GM23338 (cell line): Measurements from ENCODE around the gene ATP10B. TPM values are rescaled to one million over a fixed set of nuclear protein-coding genes. Genes with fewer than 3 reads are reported as not detected.

Source experiments
- ATAC-seq: fragments of 200-7000 bp; cut with Tn5 transposase; 3 replicates; pipeline ENCODE4 v1.9.1; 2020
- DNase-seq: peaks from one replicate; pipeline ENCODE4 v3.0.0-alpha.2; 2015; ENCODE audit warnings: low spot score
- H2AFZ ChIP-seq: fragments of 200-600 bp; sonication (generic); 2 replicates; pipeline ENCODE4 v1.8.0; 2016; ENCODE audit warnings: antibody characterized with exemption, mild to moderate bottlenecking, moderate library complexity
- H3F3A ChIP-seq: fragments of 200-600 bp; sonication (generic); replicated peaks from 2 replicates; pipeline ENCODE4 v1.8.0; 2017; ENCODE audit warnings: antibody characterized with exemption, mixed run types, low read depth
- H3K27ac ChIP-seq: fragments of 200-600 bp; sonication (generic); 2 replicates; pipeline ENCODE4 v1.6.1; 2016; ENCODE audit warnings: low read depth
- H3K27me3 ChIP-seq: fragments of 200-600 bp; sonication (generic); 2 replicates; pipeline ENCODE4 v1.8.0; 2016; ENCODE audit warnings: mild to moderate bottlenecking, mixed run types, moderate library complexity; ENCODE audit not compliant: insufficient read depth
- H3K36me3 ChIP-seq: fragments of 200-600 bp; sonication (generic); 2 replicates; pipeline ENCODE4 v1.8.0; 2016; ENCODE audit warnings: mild to moderate bottlenecking; ENCODE audit not compliant: insufficient read depth
- H3K4me1 ChIP-seq: fragments of 200-600 bp; sonication (generic); 2 replicates; pipeline ENCODE4 v1.8.0; 2016; ENCODE audit warnings: mild to moderate bottlenecking, moderate library complexity; ENCODE audit not compliant: insufficient read depth
- H3K4me2 ChIP-seq: fragments of 200-600 bp; sonication (generic); 2 replicates; pipeline ENCODE4 v1.7.1; 2017; ENCODE audit warnings: mixed run types
- H3K4me3 ChIP-seq: fragments of 200-600 bp; sonication (generic); 2 replicates; pipeline ENCODE4 v1.6.1; 2016; ENCODE audit warnings: mixed run types
- H3K79me2 ChIP-seq: fragments of 200-600 bp; sonication (generic); replicated peaks from 2 replicates; pipeline ENCODE4 v1.8.0; 2017; ENCODE audit warnings: mild to moderate bottlenecking; ENCODE audit not compliant: insufficient read depth
- H3K9me2 ChIP-seq: fragments of 200-600 bp; sonication (generic); 2 replicates; pipeline ENCODE4 v1.8.0; 2017; ENCODE audit not compliant: insufficient read depth
- H4K20me1 ChIP-seq: fragments of 200-600 bp; sonication (generic); replicated peaks from 2 replicates; pipeline ENCODE4 v1.8.0; 2017; ENCODE audit warnings: mild to moderate bottlenecking; ENCODE audit not compliant: insufficient read depth
- H3K27ac Mint-ChIP-seq: 2 replicates; pipeline ENCODE4 v1.8.0; 2020; ENCODE audit warnings: inconsistent platforms, mild to moderate bottlenecking, moderate library complexity, mixed read lengths
- H3K27me3 Mint-ChIP-seq: 3 replicates; pipeline ENCODE4 v1.8.0; 2022; ENCODE audit warnings: low read depth, mild to moderate bottlenecking, moderate library complexity, mixed read lengths, inconsistent platforms; ENCODE audit not compliant: insufficient read depth, poor library complexity
- H3K36me3 Mint-ChIP-seq: 3 replicates; pipeline ENCODE4 v1.8.0; 2021; ENCODE audit warnings: low read depth, mild to moderate bottlenecking, inconsistent platforms, moderate library complexity, mixed read lengths
- H3K4me1 Mint-ChIP-seq: 3 replicates; pipeline ENCODE4 v1.8.0; 2020; ENCODE audit warnings: mild to moderate bottlenecking, inconsistent platforms, mixed read lengths
- H3K4me3 Mint-ChIP-seq: 3 replicates; pipeline ENCODE4 v1.8.0; 2021; ENCODE audit warnings: moderate library complexity, mild to moderate bottlenecking, inconsistent platforms, mixed read lengths
- H3K9me3 Mint-ChIP-seq: 3 replicates; pipeline ENCODE4 v1.8.0; 2020; ENCODE audit warnings: moderate library complexity, mild to moderate bottlenecking, inconsistent platforms, mixed read lengths
- CREB1 ChIP-seq: fragments of 250-450 bp; sonication (Bioruptor Pico); IDR thresholded peaks from 2 replicates; pipeline ENCODE4 v1.5.0; 2020; ENCODE audit warnings: low read depth, mild to moderate bottlenecking, moderate library complexity
- CTCF ChIP-seq, 2 experiments: fragments of 200-600 bp in 1 of 2; sonication (generic) in 1 of 2; conservative IDR thresholded peaks; 2 replicates each; pipeline versions ENCODE4 v1.5.1 to v1.6.1; 2016 to 2017; ENCODE audit warnings: antibody characterized with exemption in 2 of 2, low read depth in 2 of 2, mild to moderate bottlenecking in 2 of 2, moderate library complexity in 1 of 2
- ETS1 ChIP-seq: IDR thresholded peaks from 2 replicates; pipeline ENCODE4 v1.6.1; 2016; ENCODE audit warnings: antibody characterized with exemption
- EZH2 ChIP-seq: fragments of 200-600 bp; sonication (generic); IDR thresholded peaks from one replicate; pipeline ENCODE4 v1.8.0; 2017; ENCODE audit warnings: antibody characterized with exemption, mild to moderate bottlenecking, low read depth; ENCODE audit not compliant: unreplicated experiment
- EZH2phosphoT487 ChIP-seq: fragments of 200-600 bp; sonication (generic); IDR thresholded peaks from one replicate; pipeline ENCODE4 v1.8.1; 2018; ENCODE audit warnings: antibody characterized with exemption; ENCODE audit not compliant: unreplicated experiment
- JUNB ChIP-seq: IDR thresholded peaks from one replicate; pipeline ENCODE4 v1.6.1; 2016; ENCODE audit warnings: antibody characterized with exemption; ENCODE audit not compliant: unreplicated experiment
- NANOG ChIP-seq: IDR thresholded peaks from 2 replicates; pipeline ENCODE4 v1.6.1; 2016; ENCODE audit warnings: antibody characterized with exemption, borderline replicate concordance
- POLR2AphosphoS5 ChIP-seq: IDR thresholded peaks from 2 replicates; pipeline ENCODE4 v1.6.1; 2016; ENCODE audit warnings: antibody characterized with exemption, low read depth
- REST ChIP-seq: IDR thresholded peaks from one replicate; pipeline ENCODE4 v1.6.1; 2018; ENCODE audit warnings: antibody characterized with exemption; ENCODE audit not compliant: unreplicated experiment
- STAT1 ChIP-seq: IDR thresholded peaks from one replicate; pipeline ENCODE4 v1.6.1; 2016; ENCODE audit warnings: antibody characterized with exemption; ENCODE audit not compliant: unreplicated experiment
- ZNF114 ChIP-seq: fragments of 250-450 bp; sonication (Bioruptor Pico); IDR thresholded peaks from 2 replicates; pipeline ENCODE4 v1.5.0; 2020; ENCODE audit warnings: mild to moderate bottlenecking, moderate library complexity
- ZNF331 ChIP-seq: fragments of 250-450 bp; sonication (Bioruptor Pico); IDR thresholded peaks from 2 replicates; pipeline ENCODE4 v1.5.0; 2020; ENCODE audit warnings: low read depth, mild to moderate bottlenecking, moderate library complexity
- ZNF462 ChIP-seq: fragments of 250-450 bp; sonication (Bioruptor Pico); IDR thresholded peaks from 2 replicates; pipeline ENCODE4 v1.5.0; 2020; ENCODE audit warnings: mild to moderate bottlenecking, moderate library complexity
- polyA plus RNA-seq: library from polyadenylated mRNA; unstranded; fragments of >200 nt; fragmentation: Nextera tagmentation; extraction: Ambion mirVana; gene quantifications from 2 replicates; pipeline ENCODE4 v1.2.1, GENCODE V29; 2016
- total RNA-seq: library from RNA; depleted of rRNA; stranded (reverse); fragments of >200 nt; shearing (Covaris generic); gene quantifications from 2 replicates; pipeline ENCODE4 v1.2.3, GENCODE V29; 2014

The ATP10B gene
- total and polyA plus RNA-seq, 2 experiments from 2014 or later = 0.11 to 0.14 TPM

- 0 out of 2 replicates have a peak overlapping the region, but pooled peaks have one; percentile 41 for H3K27ac ChIP-seq
- Mint-ChIP-seq H3K27ac (no peak overlapping the region), H3K4me1 (peaks cover 24% of the 10 kb centered on the region), H3K9me3 (no peaks in the 10 kb centered on the region), H3K4me3 (no peak overlapping the region), H3K36me3 (no peaks in the 10 kb centered on the region), H3K27me3 (peaks cover 3% of the 10 kb centered on the region)
- peaks cover 23% of the 10 kb centered on the region for H3K4me1 ChIP-seq
- H3K79me2 ChIP-seq = no peaks in the 10 kb centered on the region
- H3F3A ChIP-seq = no peaks in the 10 kb centered on the region
- H3K9me2 ChIP-seq = no peaks in the 10 kb centered on the region
- ATAC-seq (no peak), DNase-seq (no peak)
- H4K20me1 ChIP-seq = no peaks in the 10 kb centered on the region
- H3K27me3 ChIP-seq = no peaks in the 10 kb centered on the region
- no peak overlapping the region for H3K4me3 ChIP-seq
- H2AFZ ChIP-seq = no peak overlapping the region
- no peaks in the 10 kb centered on the region for H3K36me3 ChIP-seq
- TF ChIP-seq CREB1 (CRISPR knock-in tag) = no peak
- no peak for TF ChIP-seq ETS1
- TF ChIP-seq EZH2phosphoT487 = no peak
- no peak for TF ChIP-seq EZH2
- TF ChIP-seq JUNB = no peak
- TF ChIP-seq NANOG = no peak
- TF ChIP-seq ZNF331 (CRISPR knock-in tag) = no peak
- no peak for TF ChIP-seq REST
- TF ChIP-seq ZNF114 (CRISPR knock-in tag) = no peak
- TF ChIP-seq POLR2AphosphoS5 = no peak
- no peak for TF ChIP-seq CTCF (conservative IDR thresholded peaks at IDR 0.05; ENCODE audit: low read depth in 2 of 2)
- TF ChIP-seq STAT1 = no peak
- no peak for TF ChIP-seq ZNF462
- no peak overlapping the region; the same call in 1 of the 2 replicates for H3K4me2 ChIP-seq
Observed at GRCh38 chr5:160727296-160727997, 124.6 kb downstream of the ATP10B start.
